HUES48 (cell line): ENCODE data around the gene DDX42.
A peak's percentile ranks its signal among the peaks of the same experiment; 100 is the strongest.

Source experiments
- H3K27ac ChIP-seq: one replicate; pipeline ENCODE4 v1.7.0; 2013; ENCODE audit warnings: low read depth, low read length, inconsistent platforms
- H3K27me3 ChIP-seq: 2 replicates; pipeline ENCODE4 v1.6.1; 2013; ENCODE audit warnings: mild to moderate bottlenecking, low read length; ENCODE audit not compliant: control insufficient read depth, insufficient read depth
- H3K36me3 ChIP-seq: 2 replicates; pipeline ENCODE4 v1.6.1; 2013; ENCODE audit warnings: low read length; ENCODE audit not compliant: control insufficient read depth, insufficient read depth
- H3K4me1 ChIP-seq: 2 replicates; pipeline ENCODE4 v1.6.1; 2013; ENCODE audit warnings: mild to moderate bottlenecking, low read length; ENCODE audit not compliant: control insufficient read depth, insufficient read depth
- H3K4me3 ChIP-seq: 2 replicates; pipeline ENCODE4 v1.5.1; 2013; ENCODE audit warnings: mild to moderate bottlenecking, low read depth, low read length
- H3K9ac ChIP-seq: 2 replicates; pipeline ENCODE4 v1.6.1; 2013; ENCODE audit warnings: mild to moderate bottlenecking, low read depth, low read length, moderate library complexity
- H3K9me3 ChIP-seq: 2 replicates; pipeline ENCODE4 v1.6.1; 2013; ENCODE audit warnings: low read length; ENCODE audit not compliant: control insufficient read depth, insufficient read depth

Gene DDX42

DNA sequence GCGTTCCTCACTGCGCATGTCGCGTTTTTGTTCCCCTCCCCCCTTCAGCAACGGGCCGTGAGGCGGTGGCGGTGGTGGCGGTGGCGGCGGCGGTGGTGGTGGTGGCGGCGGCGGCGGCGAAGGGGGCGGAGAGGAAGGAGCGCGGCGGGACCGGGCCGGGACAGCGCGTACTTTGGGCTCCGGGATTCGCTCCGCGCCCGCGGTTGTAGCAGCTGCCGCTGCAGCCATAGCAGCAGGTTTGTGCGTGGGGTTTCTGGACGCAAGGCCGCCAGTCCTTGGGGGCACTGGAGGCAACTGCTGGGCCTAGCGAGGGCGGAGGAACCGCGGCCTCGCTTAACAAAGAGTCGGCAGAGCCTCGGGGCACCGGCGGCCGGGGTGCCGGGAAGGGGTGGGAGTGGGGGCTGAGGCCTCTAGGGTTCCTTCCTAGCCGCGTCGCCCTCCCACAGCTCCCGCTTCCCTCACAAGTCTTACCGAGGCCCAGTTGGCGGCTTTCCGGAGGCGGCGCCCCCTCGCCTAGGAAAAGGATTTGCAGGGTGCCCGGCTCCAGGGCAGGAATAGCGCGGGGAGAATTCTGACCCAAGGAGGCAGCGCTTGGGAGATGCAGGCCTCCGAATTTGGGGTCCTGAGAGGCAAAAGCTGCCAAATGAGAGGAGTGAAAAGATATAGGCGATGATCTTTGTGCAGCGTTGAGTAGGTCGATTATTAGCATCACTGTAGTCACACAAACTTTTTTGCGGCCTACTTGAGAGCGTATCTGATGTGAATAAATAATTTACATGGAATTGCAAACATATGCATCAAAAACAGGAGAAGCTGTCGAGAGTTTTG lies at the start of gene DDX42:
Gene DDX42, plus strand, starts transcription at position 30 of the 828 bp plus-strand sequence. CDS start 12,880 bp downstream, outside the sequence.
- Histone ChIP-seq H3K9me3 (no peaks in the 10 kb centered on the region), H3K4me1 (peaks cover 11% of the 10 kb centered on the region), H3K27ac (peak within 1 kb of the TSS; percentile 99), H3K9ac (peak within 1 kb of the TSS; percentile 98), H3K4me3 (peak within 1 kb of the TSS; percentile 85), H3K27me3 (no peaks in the 10 kb centered on the region), H3K36me3 (peaks cover 36% of the 10 kb centered on the region)

GRCh38 chr17:63735691-63736090 lies 38.3 kb upstream of the DDX42 start:
- no peak overlapping the region for H3K27ac ChIP-seq
- H3K27me3 ChIP-seq = no peaks in the 10 kb centered on the region
- H3K4me1 ChIP-seq = peaks cover 7% of the 10 kb centered on the region; the same call in 1 of the 2 replicates
- no peak overlapping the region for H3K9ac ChIP-seq
- H3K9me3 ChIP-seq = no peaks in the 10 kb centered on the region
- peaks cover 5% of the 10 kb centered on the region; the same call in 1 of the 2 replicates for H3K36me3 ChIP-seq
- H3K4me3 ChIP-seq = no peak overlapping the region

GRCh38 chr17:63740464-63741142 lies 33.4 kb upstream of the DDX42 start:
- no peaks in the 10 kb centered on the region for H3K9me3 ChIP-seq
- peaks cover 3% of the 10 kb centered on the region for H3K36me3 ChIP-seq
- H3K27me3 ChIP-seq = no peaks in the 10 kb centered on the region
- H3K4me3 ChIP-seq = peak overlapping the region; percentile 93
- H3K4me1 ChIP-seq = peaks cover 11% of the 10 kb centered on the region; the same call in 1 of the 2 replicates
- H3K9ac ChIP-seq = peak overlapping the region; percentile 87
- peak overlapping the region; percentile 97 for H3K27ac ChIP-seq

- peaks cover 8% of the 10 kb centered on the region for H3K36me3 ChIP-seq
- peaks cover 11% of the 10 kb centered on the region; the same call in 1 of the 2 replicates for H3K4me1 ChIP-seq
- H3K27me3 ChIP-seq = no peaks in the 10 kb centered on the region
- H3K9ac ChIP-seq = peak overlapping the region; percentile 87
- H3K9me3 ChIP-seq = no peaks in the 10 kb centered on the region
- peak overlapping the region; percentile 93 for H3K4me3 ChIP-seq
- peak overlapping the region; percentile 97 for H3K27ac ChIP-seq
These were observed 32.9 kb upstream of the DDX42 start for GRCh38 chr17:63741143-63741407.

GRCh38 chr17:63741408-63742173 lies 32.4 kb upstream of the DDX42 start, which contains the start of gene STRADA:
STRADA (minus strand) TSS chr17:63741799; CDS start chr17:63728369, 13,430 bp downstream.
- H3K27ac ChIP-seq = peak within 1 kb of the TSS; percentile 97

DNA sequence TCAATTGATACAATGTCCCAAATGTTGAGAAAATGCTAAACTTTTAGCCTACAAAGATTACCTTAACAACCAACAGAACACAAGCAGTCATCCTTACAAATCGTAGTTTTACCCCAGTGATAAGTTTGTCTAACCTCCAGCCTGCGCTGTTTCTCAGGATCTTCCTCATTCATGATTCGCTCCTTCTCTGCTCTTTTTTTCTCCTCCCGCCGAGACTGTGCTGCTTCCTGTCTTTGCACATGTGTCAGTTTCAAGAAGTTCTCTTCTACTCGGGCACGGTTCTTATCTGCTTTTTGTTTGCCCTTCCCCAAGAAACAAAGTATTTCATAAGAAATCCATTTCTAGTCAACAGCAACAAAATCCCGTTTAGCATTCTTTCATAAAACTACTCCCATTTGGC lies 22.2 kb upstream of the DDX42 start:
- Histone ChIP-seq H3K9ac (no peak overlapping the region), H3K27me3 (no peaks in the 10 kb centered on the region), H3K4me3 (no peak overlapping the region), H3K9me3 (no peaks in the 10 kb centered on the region), H3K4me1 (no peaks in the 10 kb centered on the region), H3K36me3 (peaks cover 87% of the 10 kb centered on the region), H3K27ac (no peak overlapping the region)

More at GRCh38 chr17:63741408-63742173, 32.4 kb upstream of the DDX42 start, which contains the start of gene STRADA:
- H3K4me3 ChIP-seq = peak within 1 kb of the TSS; percentile 93
- H3K4me1 ChIP-seq = peaks cover 11% of the 10 kb centered on the region; the same call in 1 of the 2 replicates
- peak within 1 kb of the TSS; percentile 87 for H3K9ac ChIP-seq
- no peaks in the 10 kb centered on the region for H3K9me3 ChIP-seq
- H3K36me3 ChIP-seq = peaks cover 13% of the 10 kb centered on the region
- no peaks in the 10 kb centered on the region for H3K27me3 ChIP-seq

DNA sequence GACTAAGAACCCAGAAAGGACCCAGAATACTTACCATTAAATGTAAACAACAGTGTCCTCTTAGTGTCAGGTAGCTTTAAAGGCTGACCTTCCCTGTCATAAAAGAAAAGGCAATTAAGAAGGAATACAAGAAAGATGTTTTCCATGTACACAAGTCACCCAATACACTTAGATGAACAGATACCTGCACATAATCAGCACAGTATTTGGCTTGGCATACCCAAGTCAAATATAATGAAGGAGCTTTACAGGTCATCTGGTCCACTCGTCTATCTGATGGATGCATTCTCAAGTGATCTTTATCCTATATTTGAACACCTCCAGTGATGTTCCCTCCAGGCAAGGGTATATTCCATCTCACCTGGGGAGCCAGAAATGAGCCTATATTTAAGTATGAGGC lies 21.3 kb upstream of the DDX42 start:
- Histone ChIP-seq H3K4me3 (no peak overlapping the region), H3K36me3 (peaks cover 87% of the 10 kb centered on the region), H3K9ac (no peak overlapping the region), H3K27me3 (no peaks in the 10 kb centered on the region), H3K9me3 (no peaks in the 10 kb centered on the region), H3K27ac (no peak overlapping the region), H3K4me1 (no peaks in the 10 kb centered on the region)

DNA sequence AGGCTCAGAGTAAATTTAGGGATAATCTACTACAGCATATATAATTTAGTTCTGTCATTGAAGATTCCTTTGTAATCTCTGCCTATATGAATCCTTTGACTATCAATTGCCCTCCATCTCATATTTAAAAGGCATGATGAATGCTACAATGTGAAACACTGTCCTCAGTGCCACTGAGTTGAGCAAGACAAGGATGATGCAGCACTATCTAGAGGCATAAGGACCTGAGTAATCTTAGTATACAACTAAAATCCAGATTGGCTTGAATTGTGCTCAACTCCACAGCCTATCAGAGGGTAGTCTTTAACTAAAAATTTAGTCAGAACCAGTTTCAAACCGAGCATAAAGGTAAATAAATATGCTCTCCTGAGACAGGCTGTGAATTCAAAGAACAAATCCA lies 20.8 kb upstream of the DDX42 start:
- no peaks in the 10 kb centered on the region for H3K9me3 ChIP-seq
- no peaks in the 10 kb centered on the region for H3K27me3 ChIP-seq
- no peak overlapping the region for H3K27ac ChIP-seq
- no peak overlapping the region for H3K4me3 ChIP-seq
- no peak overlapping the region for H3K9ac ChIP-seq
- H3K4me1 ChIP-seq = no peaks in the 10 kb centered on the region
- peaks cover 88% of the 10 kb centered on the region for H3K36me3 ChIP-seq

DNA sequence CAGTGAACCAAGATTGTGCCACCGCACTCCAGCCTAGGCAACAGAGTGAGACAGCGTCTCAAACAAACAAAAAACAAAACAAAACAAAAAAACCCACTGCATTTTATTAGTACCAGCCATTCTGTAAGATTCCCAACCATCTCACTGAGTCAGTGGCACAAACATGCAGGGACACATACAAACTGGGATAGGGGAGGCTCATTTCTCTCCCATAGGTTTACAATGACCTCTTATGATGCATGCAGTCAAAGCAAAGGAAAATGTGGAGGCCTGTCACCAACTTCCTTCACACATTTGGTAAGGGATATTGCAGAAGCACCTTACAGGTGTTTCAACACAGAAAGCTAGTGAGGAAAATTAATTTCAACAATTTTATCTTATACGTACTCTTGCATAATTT lies 19.9 kb upstream of the DDX42 start:
- H3K4me3 ChIP-seq = no peak overlapping the region
- H3K4me1 ChIP-seq = no peaks in the 10 kb centered on the region
- H3K9ac ChIP-seq = no peak overlapping the region
- peaks cover 92% of the 10 kb centered on the region for H3K36me3 ChIP-seq
- H3K27me3 ChIP-seq = no peaks in the 10 kb centered on the region
- H3K27ac ChIP-seq = no peak overlapping the region
- no peaks in the 10 kb centered on the region for H3K9me3 ChIP-seq

GRCh38 chr17:63758428-63758827 lies 15.5 kb upstream of the DDX42 start:
- Histone ChIP-seq H3K36me3 (peaks cover 92% of the 10 kb centered on the region), H3K9me3 (no peaks in the 10 kb centered on the region), H3K27ac (no peak overlapping the region), H3K4me1 (no peaks in the 10 kb centered on the region), H3K4me3 (no peak overlapping the region), H3K27me3 (no peaks in the 10 kb centered on the region), H3K9ac (no peak overlapping the region)
